Suppressor macrophage treated with lipopolysaccharide for 1 hour (primary cell): ENCODE data around the gene PXN.

Experiments
- DNase-seq, 3 donors: peaks; one replicate each; pipeline ENCODE4 v3.0.0-alpha.2; 2020 to 2022

Gene PXN

GRCh38 chr12:120265473-120266179 is at the start of gene PXN:
TSS of gene PXN (minus strand) at chr12:120265730. CDS start at chr12:120265629, 101 bp downstream.
- peak; percentile 85 to 96 (median 94) for DNase-seq

- DNase-seq, result peak in 1 of 3 donors; percentile 10
Measured at GRCh38 chr12:120314220-120314619, 48.7 kb upstream of the PXN start.

DNA sequence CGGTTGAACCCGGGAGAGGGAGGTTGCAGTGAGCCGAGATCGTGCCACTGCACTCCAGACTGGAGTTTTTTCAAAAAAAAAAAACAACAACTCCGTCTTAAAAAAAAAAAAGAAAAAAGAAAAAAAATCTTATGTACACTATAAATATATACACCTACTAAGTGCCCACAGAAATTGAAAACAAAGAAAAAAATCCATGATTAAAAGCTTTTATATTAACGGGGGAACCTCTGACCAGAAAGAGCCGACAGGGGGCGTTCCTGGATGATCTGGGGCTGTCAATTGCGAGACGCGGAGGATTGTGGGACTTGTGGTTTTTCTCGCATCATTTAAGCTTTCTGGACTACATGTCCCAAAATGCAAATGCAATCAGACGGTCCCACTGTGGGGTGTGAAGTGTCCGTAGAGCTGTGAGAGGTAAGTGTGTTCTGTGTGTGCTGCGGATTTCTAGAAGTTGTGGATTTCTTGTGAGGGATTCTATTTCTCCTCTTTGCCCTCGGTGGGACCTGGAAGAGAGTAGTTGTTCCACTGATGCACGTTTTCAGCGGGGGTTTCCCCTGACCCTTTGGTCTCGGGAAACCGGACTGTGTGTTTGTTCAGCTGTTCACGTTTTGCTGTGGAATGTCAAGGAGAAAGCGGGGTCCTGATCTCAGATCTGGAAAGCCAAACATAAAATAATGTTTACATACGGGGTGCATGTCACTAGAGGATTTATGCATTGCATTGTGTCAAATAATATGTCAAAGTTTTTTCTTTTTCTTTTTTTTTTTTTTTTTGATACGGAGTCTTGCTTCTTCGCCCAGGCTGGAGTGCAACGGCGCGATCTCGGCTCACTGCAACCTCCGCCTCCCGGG is 36.7 kb upstream of the PXN start, which contains the start of gene SIRT4:
Gene SIRT4, plus strand, starts transcription at position 360 of the 854 bp plus-strand sequence. CDS start 1,241 bp downstream, outside the sequence.
- DNase-seq, result peak; percentile 95 to 97 (median 96)

- peak; percentile 93 to 98 (median 97) for DNase-seq
Measured at GRCh38 chr12:120292661-120293531, 27.4 kb upstream of the PXN start, which contains the start of gene RNU4-1. TSS of gene RNU4-1 (minus strand) at chr12:120293237.

GRCh38 chr12:120292411-120292660 is 26.8 kb upstream of the PXN start:
- no peak for DNase-seq

GRCh38 chr12:120290609-120291305 is 25.2 kb upstream of the PXN start:
- DNase-seq, result peak; percentile 48

DNA sequence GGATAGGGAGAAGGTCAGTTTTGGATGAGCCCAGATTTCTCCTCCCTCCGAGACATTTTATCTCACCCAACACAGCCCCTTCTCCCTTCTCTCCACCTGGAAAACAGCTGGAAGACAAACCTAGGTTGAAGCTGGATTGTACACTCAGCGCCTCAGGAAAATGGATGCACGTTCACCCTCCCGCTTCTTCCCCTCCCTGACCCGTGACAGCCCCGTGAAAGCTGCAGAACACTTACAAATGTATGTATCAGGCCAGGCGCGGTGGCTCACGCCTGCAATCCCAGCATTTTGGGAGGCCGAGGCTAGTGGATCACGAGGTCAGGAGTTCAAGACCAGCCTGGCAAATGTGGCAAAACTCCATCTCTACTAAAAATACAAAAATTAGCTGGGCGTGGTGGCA is 22.0 kb upstream of the PXN start:
- DNase-seq, result no peak

DNA sequence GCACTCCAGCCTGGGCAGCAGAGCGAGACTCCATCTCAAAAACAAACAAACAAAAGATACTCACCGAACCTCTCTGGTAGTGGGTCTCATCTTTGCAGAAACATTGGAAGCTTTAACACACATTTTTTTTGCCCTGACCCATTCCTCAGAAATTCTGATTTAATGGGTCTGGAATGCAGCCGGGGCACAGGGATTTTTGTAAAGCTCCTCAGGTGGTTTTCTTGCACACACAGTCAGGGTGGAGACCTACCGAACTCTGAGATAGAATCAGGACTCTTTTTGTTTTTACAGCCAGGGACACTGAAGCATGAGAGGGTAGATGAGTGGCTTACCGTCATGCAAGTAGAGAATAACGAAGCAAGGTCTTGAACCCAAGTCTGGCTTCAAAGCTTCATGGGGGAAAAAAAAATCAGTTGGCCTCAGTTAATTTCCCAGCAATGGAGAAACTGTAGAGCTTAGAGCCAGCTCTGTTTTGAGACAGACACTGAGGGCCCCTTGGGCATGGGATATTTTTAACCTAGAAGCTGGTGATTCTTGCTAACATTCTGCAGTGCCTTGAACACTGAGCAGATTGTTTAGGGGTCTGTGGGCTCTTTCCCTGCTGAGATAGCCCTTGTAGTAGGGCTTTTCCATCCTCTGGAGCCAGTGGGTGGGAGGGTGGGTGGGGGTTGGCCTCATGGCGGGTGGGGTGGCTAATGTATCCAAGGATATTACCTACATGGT is 21.4 kb upstream of the PXN start:
- DNase-seq, result no peak

GRCh38 chr12:120284381-120284780 is 18.9 kb upstream of the PXN start:
- no peak for DNase-seq

GRCh38 chr12:120283318-120283717 is 17.8 kb upstream of the PXN start:
- no peak for DNase-seq

- no peak for DNase-seq
Measured at GRCh38 chr12:120278137-120279069, 12.9 kb upstream of the PXN start.

DNA sequence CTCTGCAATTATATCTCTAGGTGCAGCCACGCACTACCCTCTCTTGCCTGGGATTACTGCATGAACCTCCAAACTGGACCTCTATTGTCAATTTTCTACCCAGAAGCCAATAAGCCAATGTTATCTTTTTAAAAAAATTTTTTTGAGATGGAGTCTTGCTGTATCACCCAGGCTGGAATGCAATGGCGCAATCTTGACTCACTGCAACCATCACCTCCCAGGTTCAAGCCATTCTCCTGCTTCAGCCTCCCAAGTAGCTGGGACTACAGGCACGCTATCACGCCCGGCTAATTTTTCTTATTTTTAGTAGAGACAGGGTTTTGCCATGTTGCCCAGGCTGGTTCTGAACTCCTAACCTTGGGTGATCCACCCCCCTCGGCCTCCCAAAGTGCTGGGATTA is 11.2 kb upstream of the PXN start:
- DNase-seq, result no peak

DNA sequence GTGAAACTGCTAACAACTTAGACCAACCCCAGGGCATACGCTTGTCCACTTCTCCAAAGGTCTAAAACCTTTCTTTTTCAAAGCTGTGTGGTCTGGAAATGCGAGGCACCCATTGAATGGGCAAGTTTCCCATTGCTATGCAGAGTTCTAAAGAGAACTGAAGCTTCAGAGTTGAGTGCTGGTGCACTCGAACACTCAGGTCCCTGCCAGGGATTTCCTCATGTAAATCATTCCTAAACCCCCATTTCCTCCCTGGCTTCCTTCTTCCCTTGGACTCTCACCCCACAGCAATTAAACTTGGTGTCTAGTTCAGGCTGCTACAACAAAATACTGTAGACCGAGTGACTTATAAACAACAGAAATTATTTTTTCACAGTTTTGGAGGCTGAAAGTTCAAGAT is 2.2 kb upstream of the PXN start:
- no peak for DNase-seq

DNA sequence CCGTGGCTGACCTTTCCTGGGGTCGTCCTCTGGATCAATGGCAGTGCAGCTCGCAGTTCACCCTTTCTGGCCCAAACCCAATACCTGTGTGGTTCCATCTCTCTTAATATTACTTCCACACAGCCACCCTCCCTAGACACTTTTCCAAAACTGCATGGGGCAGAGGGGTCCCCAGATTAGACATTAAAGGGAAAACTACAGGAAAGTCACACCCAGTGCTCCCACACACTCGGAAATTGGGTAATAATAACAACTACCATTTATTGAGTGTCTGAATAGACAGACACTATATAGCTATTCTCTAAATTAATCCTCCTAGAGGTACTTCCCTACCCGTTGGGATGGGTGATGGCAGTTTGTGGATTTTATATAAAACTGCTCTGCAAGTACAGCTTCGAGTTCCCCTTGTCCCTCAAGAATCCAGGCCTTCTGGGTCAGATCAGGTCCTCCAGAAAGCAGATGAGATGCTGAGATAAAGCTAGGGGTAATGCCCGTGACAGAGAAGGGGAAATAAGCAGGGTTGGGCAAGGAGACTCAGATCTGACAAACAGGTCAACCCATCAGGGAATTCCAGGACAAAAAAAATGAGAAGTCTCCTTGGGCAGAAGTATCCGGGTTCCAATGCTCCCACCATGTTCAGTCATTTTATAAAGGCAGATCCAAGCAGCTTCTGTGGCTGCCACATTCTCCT is 795 bp upstream of the PXN start:
- DNase-seq, result peak; percentile 73 to 80 (median 74)

- DNase-seq, result no peak
Measured at GRCh38 chr12:120264904-120265472, 542 bp downstream of the PXN start.

- no peak for DNase-seq
Measured at GRCh38 chr12:120264086-120264903, 1.2 kb downstream of the PXN start.

GRCh38 chr12:120263748-120264085 is 1.8 kb downstream of the PXN start:
- no peak for DNase-seq

- DNase-seq, result peak; percentile 50 to 62 (median 61)
Measured at GRCh38 chr12:120262852-120263747, 2.4 kb downstream of the PXN start.
